NK-92 (cell line): Measurements from ENCODE around the gene MTAP.

Source experiments
- DNase-seq: peaks from one replicate; lab custom pipeline; 2025; ENCODE audit not compliant: unreplicated experiment; lab: John Stamatoyannopoulos, UW

MTAP gene

GRCh38 chr9:21969011-21969940 is 166.8 kb downstream of the MTAP start:
- no peak for DNase-seq

- no peak for DNase-seq
Measured at GRCh38 chr9:21969951-21970799, 167.7 kb downstream of the MTAP start.

- no peak for DNase-seq
Measured at GRCh38 chr9:21970800-21971640, 168.6 kb downstream of the MTAP start.

- no peak for DNase-seq
Measured at GRCh38 chr9:21972361-21972760, 169.9 kb downstream of the MTAP start.

GRCh38 chr9:21974343-21974721 is 171.9 kb downstream of the MTAP start:
- no peak for DNase-seq

GRCh38 chr9:21974722-21975409 is 172.4 kb downstream of the MTAP start:
- no peak for DNase-seq

- DNase-seq = no peak
Measured at GRCh38 chr9:21976334-21976875, 174.0 kb downstream of the MTAP start.

- no peak for DNase-seq
Measured at GRCh38 chr9:21982391-21982790, 180.0 kb downstream of the MTAP start.

- DNase-seq = no peak
Measured at GRCh38 chr9:21982861-21983560, 180.6 kb downstream of the MTAP start.

- no peak for DNase-seq
Measured at GRCh38 chr9:21983561-21983935, 181.1 kb downstream of the MTAP start.

- DNase-seq = no peak
Measured at GRCh38 chr9:21984101-21984500, 181.7 kb downstream of the MTAP start.

GRCh38 chr9:21985964-21986667 is 183.7 kb downstream of the MTAP start:
- no peak for DNase-seq
